ENCODE results near the gene PLOD2. TPM values are rescaled to one million over a fixed set of nuclear protein-coding genes. Genes with fewer than 3 reads are reported as not detected.

PLOD2 gene
- total RNA-seq, 1 experiment from 2014 or later: 36.6 TPM

DNA sequence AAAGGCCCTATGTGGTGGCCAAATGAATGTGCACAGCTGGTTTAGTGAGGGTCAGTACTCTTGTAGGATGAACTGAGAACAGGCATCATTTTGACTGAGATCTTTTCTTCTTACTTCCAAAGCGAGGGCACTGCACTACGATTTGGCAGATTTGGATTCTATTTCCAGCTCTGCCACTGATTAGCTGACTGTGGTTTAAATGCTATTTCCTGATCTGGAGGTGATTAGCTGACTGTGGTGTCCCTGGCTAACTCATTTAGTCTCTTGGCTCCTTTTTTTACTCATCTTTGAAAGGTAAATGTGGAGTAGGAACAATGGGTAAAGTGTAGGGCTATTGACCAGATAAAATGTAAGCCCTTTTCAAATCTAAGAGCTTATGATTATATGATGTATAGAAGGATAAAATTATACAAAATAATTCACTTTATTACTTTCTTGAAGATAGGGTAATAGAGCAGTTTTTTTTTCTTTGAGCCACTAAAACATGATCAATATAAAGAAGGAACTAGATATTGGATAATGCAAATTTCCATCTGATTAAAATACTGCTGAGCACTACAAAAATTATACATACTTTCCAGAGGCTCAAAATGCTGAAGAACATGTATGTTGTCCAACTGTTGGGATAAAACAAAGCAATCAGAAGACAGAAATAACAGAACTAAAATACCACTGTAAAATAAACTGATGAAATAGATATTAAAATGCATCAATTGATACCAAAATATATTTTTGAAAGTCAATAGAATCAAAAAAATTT lies 39.7 kb upstream of the PLOD2 start (continued):
- no peak for TF ChIP-seq ZMAT4 (CRISPR knock-in tag; IDR thresholded peaks at IDR 0.05)

- CTCF ChIA-PET: interaction anchor here (0.8 to 1.2 kb wide), 2 partner anchors 10 to 135 kb away, joined by 3 to 4 read pairs; no protein-coding TSS in a partner anchor
- ATAC-seq: no peak
- DNase-seq (ENCODE audit: low spot score): no peak
- Mint-ChIP-seq H3K9me3 (no peaks in the 10 kb centered on the region), H3K27ac (no peak overlapping the region), H3K4me1 (peaks cover 17% of the 10 kb centered on the region), H3K36me3 (no peaks in the 10 kb centered on the region), H3K27me3 (ENCODE audit: low read depth) (no peaks in the 10 kb centered on the region), H3K4me3 (no peak overlapping the region)
- POLR2A ChIA-PET: no interaction called here
- TF ChIP-seq ZBTB21 (CRISPR knock-in tag; IDR thresholded peaks at IDR 0.05; ENCODE audit: borderline replicate concordance): no peak
- TF ChIP-seq NFATC4 (CRISPR knock-in tag; IDR thresholded peaks at IDR 0.05): no peak
- TF ChIP-seq NR3C1 (CRISPR knock-in tag; conservative IDR thresholded peaks at IDR 0.05; ENCODE audit: low read depth): no peak
- no peak for TF ChIP-seq ZNF263 (CRISPR knock-in tag; IDR thresholded peaks at IDR 0.05; ENCODE audit: low read depth)
- TF ChIP-seq, protein P1, sequence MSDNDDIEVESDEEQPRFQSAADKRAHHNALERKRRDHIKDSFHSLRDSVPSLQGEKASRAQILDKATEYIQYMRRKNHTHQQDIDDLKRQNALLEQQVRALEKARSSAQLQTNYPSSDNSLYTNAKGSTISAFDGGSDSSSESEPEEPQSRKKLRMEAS (CRISPR knock-in tag; IDR thresholded peaks at IDR 0.05): no peak
- TF ChIP-seq ETV6 (CRISPR knock-in tag; IDR thresholded peaks at IDR 0.05): no peak
Measured at GRCh38 chr3:146199762-146200161, 38.8 kb upstream of the PLOD2 start.

DNA sequence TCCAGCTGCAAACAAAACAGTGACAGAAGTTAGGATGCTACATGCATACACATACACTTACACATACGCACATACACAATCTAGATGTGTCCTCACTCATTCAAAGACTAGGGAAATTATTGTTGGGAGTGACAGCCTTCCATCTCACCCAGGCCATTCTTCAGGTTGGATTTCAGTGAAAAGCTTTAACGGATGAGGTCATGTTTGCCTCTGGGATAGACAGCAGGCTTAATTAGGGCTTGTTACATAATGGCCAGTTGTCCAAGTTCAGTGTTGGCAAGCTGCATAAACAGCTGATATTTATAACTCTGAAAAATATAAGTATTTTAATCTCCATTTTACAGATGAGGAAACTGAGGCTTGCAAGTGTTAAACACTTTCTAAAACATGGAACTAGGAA lies 35.8 kb upstream of the PLOD2 start:
- Mint-ChIP-seq H3K4me3 (no peak overlapping the region), H3K36me3 (no peaks in the 10 kb centered on the region), H3K9me3 (no peaks in the 10 kb centered on the region), H3K27ac (no peak overlapping the region), H3K4me1 (0 out of 2 replicates have a peak, but pooled peaks cover 2% of the 10 kb centered on the region), H3K27me3 (ENCODE audit: low read depth) (no peaks in the 10 kb centered on the region)
- ChIA-PET CTCF (interaction anchor here (1.2 to 2.2 kb wide), 2 partner anchors 9 to 130 kb away, joined by 3 to 6 read pairs; no protein-coding TSS in a partner anchor), POLR2A (no interaction called here)
- ATAC-seq (no peak), DNase-seq (ENCODE audit: low spot score) (no peak)
- TF ChIP-seq, protein P2, sequence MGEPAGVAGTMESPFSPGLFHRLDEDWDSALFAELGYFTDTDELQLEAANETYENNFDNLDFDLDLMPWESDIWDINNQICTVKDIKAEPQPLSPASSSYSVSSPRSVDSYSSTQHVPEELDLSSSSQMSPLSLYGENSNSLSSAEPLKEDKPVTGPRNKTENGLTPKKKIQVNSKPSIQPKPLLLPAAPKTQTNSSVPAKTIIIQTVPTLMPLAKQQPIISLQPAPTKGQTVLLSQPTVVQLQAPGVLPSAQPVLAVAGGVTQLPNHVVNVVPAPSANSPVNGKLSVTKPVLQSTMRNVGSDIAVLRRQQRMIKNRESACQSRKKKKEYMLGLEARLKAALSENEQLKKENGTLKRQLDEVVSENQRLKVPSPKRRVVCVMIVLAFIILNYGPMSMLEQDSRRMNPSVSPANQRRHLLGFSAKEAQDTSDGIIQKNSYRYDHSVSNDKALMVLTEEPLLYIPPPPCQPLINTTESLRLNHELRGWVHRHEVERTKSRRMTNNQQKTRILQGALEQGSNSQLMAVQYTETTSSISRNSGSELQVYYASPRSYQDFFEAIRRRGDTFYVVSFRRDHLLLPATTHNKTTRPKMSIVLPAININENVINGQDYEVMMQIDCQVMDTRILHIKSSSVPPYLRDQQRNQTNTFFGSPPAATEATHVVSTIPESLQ (CRISPR knock-in tag; IDR thresholded peaks at IDR 0.05): no peak
- TF ChIP-seq GRHL2 (CRISPR knock-in tag; IDR thresholded peaks at IDR 0.05; ENCODE audit: insufficient replicate concordance, severe bottlenecking): no peak
- TF ChIP-seq RELA (CRISPR knock-in tag; IDR thresholded peaks at IDR 0.05; ENCODE audit: borderline replicate concordance): no peak
- TF ChIP-seq, protein P3, sequence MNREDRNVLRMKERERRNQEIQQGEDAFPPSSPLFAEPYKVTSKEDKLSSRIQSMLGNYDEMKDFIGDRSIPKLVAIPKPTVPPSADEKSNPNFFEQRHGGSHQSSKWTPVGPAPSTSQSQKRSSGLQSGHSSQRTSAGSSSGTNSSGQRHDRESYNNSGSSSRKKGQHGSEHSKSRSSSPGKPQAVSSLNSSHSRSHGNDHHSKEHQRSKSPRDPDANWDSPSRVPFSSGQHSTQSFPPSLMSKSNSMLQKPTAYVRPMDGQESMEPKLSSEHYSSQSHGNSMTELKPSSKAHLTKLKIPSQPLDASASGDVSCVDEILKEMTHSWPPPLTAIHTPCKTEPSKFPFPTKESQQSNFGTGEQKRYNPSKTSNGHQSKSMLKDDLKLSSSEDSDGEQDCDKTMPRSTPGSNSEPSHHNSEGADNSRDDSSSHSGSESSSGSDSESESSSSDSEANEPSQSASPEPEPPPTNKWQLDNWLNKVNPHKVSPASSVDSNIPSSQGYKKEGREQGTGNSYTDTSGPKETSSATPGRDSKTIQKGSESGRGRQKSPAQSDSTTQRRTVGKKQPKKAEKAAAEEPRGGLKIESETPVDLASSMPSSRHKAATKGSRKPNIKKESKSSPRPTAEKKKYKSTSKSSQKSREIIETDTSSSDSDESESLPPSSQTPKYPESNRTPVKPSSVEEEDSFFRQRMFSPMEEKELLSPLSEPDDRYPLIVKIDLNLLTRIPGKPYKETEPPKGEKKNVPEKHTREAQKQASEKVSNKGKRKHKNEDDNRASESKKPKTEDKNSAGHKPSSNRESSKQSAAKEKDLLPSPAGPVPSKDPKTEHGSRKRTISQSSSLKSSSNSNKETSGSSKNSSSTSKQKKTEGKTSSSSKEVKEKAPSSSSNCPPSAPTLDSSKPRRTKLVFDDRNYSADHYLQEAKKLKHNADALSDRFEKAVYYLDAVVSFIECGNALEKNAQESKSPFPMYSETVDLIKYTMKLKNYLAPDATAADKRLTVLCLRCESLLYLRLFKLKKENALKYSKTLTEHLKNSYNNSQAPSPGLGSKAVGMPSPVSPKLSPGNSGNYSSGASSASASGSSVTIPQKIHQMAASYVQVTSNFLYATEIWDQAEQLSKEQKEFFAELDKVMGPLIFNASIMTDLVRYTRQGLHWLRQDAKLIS (CRISPR knock-in tag; IDR thresholded peaks at IDR 0.05; ENCODE audit: borderline replicate concordance): no peak
- TF ChIP-seq EMX1 (CRISPR knock-in tag; IDR thresholded peaks at IDR 0.05): no peak
- TF ChIP-seq ZNF423 (CRISPR knock-in tag; IDR thresholded peaks at IDR 0.05): no peak
- TF ChIP-seq, protein P4, sequence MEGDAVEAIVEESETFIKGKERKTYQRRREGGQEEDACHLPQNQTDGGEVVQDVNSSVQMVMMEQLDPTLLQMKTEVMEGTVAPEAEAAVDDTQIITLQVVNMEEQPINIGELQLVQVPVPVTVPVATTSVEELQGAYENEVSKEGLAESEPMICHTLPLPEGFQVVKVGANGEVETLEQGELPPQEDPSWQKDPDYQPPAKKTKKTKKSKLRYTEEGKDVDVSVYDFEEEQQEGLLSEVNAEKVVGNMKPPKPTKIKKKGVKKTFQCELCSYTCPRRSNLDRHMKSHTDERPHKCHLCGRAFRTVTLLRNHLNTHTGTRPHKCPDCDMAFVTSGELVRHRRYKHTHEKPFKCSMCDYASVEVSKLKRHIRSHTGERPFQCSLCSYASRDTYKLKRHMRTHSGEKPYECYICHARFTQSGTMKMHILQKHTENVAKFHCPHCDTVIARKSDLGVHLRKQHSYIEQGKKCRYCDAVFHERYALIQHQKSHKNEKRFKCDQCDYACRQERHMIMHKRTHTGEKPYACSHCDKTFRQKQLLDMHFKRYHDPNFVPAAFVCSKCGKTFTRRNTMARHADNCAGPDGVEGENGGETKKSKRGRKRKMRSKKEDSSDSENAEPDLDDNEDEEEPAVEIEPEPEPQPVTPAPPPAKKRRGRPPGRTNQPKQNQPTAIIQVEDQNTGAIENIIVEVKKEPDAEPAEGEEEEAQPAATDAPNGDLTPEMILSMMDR (IDR thresholded peaks at IDR 0.05): no peak
- TF ChIP-seq ZSCAN18 (CRISPR knock-in tag; IDR thresholded peaks at IDR 0.05): no peak
- TF ChIP-seq ZNF263 (CRISPR knock-in tag; IDR thresholded peaks at IDR 0.05; ENCODE audit: low read depth): no peak
- TF ChIP-seq CBFB (CRISPR knock-in tag; IDR thresholded peaks at IDR 0.05; ENCODE audit: low read depth): no peak
- TF ChIP-seq JAZF1 (CRISPR knock-in tag; IDR thresholded peaks at IDR 0.05): no peak
- TF ChIP-seq SP1 (CRISPR knock-in tag; conservative IDR thresholded peaks at IDR 0.05): no peak
